Stimulated activated CD8-positive, alpha-beta memory T cell treated with anti-CD3 and anti-CD28 coated beads, Interleukin-15, amount 100 ng/mL, for 1 hour (primary cell): ENCODE results near the gene PDX1.

Source experiments
- DNase-seq: peaks from one replicate; pipeline ENCODE4 v3.0.0-alpha.2; 2020; ENCODE audit warnings: low read depth

Gene PDX1

GRCh38 chr13:27970382-27971235 is 50.8 kb downstream of the PDX1 start:
- DNase-seq = no peak

- no peak for DNase-seq
Observed at GRCh38 chr13:27971236-27971645, 51.4 kb downstream of the PDX1 start.

GRCh38 chr13:27971776-27972477 is 52.1 kb downstream of the PDX1 start:
- DNase-seq = no peak

GRCh38 chr13:27972478-27972820 is 52.6 kb downstream of the PDX1 start:
- DNase-seq = no peak

- no peak for DNase-seq
Observed at GRCh38 chr13:27973291-27973690, 53.5 kb downstream of the PDX1 start.

GRCh38 chr13:27973961-27974662 is 54.3 kb downstream of the PDX1 start:
- no peak for DNase-seq
